GM18868 (cell line): ENCODE data around the gene ZNF124.

Experiments
- ATAC-seq: cut with Tn5 transposase; IDR thresholded peaks from one replicate; pipeline ENCODE4 v1.9.1; 2021; ENCODE audit warnings: mild to moderate bottlenecking, moderate library complexity; ENCODE audit not compliant: unreplicated experiment

Gene ZNF124

DNA sequence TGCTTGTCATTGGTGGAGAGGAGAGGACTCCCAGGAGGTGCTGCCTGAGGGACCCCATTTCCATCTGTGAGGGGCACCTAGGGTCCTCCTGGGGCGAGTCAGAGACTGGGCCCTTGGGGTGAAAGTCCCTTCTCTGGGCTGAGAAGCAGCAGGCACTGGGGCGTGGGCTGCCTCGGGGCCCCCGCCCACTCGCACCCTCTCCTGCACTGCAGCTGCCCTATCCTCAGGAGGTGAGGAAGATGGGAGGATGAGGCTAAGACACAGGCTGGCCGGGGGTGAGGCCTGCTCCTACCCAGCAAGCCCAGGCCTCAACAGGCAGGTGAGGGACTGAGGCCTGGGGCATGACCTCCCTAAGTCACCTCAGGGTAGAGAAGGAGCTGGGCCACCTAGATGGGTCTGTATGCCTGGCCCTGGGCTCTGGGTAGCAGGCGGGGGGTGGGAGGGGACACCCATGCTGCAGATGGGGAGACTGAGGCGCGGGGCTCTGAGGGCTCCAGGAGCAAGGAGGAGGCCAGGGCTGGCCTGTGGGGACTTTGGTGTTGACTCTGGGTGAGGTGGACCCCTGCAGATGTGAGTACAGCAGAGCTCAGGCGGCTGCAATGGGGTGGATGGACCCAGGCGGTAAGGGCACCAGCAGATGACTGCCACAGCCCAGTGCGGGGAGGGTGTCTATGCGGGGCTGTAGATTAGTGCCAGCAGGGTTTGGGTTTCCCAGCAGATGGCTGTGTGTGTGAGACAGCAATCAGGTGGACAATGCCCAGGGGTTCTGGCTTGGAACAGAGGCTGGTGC is 57.3 kb downstream of the ZNF124 start:
- ATAC-seq: no peak

GRCh38 chr1:247113733-247114271 is 58.0 kb downstream of the ZNF124 start:
- ATAC-seq: no peak

GRCh38 chr1:247113094-247113497 is 58.7 kb downstream of the ZNF124 start:
- ATAC-seq: no peak

DNA sequence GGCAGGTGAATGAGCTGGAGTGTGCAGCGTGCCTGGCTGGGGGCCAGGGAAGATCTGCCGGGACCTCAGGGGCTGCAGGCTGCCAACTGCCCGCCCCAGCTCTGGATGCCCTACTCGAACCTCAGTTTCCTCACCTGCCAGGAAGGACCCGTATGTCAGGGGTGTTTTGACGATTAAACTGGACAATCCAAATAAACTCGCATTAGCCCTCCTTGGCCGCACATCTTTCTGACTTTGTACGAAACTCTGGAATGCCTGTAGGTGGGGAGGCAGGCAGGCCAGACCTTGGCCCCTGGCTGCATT is 59.4 kb downstream of the ZNF124 start:
- ATAC-seq: no peak

DNA sequence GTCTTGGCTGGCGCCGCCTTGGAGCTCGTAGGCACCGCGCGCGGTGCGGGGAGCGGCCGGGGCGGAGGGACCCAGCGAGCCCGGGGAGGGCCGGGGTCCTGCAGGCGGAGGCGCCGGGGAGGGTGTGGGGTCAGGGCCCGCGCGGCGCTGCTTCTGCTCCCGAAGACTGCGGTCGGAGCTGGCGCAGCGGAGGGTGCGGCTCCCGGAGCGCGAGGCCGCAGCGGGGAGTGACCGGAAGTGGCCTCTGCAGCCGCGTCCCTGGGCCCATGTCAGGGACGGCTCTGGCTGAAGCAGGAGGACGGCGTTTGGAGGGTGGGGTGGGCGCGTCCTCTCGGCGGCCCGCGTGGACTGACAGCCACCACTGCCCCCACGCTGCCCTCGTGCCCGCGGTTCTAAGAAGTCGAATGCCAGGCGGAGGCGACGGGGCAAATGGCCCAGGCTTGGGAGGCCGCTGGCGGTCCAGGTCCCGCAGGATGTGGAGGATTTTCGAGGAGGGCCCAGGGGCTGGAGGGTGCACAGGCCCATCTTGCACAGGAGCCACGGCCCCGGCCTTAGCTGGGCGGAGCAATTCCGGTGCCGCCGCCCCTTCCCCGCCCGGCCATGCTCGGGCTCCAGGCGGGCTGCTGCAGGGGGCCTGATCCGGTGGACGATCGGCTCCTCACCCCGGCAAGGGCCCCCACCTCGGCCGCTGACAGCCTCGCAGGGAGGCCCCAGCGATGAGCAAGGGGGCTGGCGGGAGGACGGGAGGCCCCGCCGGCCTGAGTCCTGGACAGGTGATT is 59.9 kb downstream of the ZNF124 start:
- ATAC-seq: no peak

- no peak for ATAC-seq
These were observed 60.5 kb downstream of the ZNF124 start for GRCh38 chr1:247111259-247111699.

DNA sequence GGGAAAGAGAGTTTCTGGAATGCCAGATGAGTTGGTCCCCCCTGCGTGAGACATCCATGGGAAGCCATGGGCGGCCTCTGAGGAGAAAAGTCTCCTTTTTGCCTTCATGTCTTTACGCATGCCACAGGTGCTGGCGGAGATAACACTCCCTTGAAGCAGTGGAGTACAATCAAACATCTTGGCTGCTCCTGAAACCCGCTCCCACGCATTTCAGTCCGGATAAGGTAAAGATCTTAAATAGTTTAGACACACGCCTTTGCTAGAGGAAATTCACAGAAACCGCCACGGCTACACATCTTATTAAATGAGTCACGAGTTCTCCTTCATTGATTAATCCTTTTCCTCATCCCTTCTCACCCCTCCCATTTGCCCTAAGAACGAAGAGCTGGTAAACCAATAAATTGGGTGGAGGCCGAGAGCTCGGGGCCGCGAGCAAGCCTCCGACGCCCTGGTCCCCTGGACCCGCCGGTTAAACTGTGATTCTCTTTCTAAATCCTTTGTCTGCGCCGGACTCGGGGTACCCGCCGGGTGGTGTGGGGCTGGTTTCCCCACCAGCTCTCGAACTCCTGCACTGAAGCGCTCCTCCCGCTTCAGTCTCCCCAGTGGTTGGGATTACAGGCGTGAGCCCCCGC is 61.1 kb downstream of the ZNF124 start:
- no peak for ATAC-seq

DNA sequence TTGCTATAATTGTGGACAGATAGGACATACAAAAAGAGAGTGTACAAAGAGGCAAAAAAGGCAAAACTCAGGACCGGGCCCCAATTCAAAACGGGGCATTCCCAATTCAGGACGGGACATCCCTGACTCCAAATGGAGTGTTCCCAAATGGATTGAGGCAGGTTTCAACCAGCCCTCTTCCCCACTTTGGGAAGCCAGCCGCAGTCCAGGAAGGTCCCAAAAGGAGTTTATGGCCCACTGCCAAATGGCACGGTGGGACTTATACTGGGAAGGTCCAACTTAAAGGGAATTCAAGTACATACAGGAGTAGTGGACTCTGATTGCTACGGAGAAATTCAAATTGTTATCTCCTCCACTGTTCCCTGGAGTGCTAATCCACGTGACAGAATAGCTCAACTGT is 64.1 kb downstream of the ZNF124 start:
- no peak for ATAC-seq

- no peak for ATAC-seq
These were observed 65.9 kb downstream of the ZNF124 start for GRCh38 chr1:247105966-247106365.
